Suprapubic skin (tissue), 4 donors: ENCODE measurements around the gene TANC1.

Experiments used
- EP300 ChIP-seq: sonication (generic); formaldehyde crosslinking; IDR thresholded peaks from one replicate; pipeline ENCODE4 v1.6.1; 2017; ENCODE audit warnings: antibody characterized with exemption
- POLR2A ChIP-seq, 2 donors: fragments of 450-650 bp; IDR thresholded peaks; one replicate each; pipeline ENCODE4 v1.6.1; 2017; ENCODE audit warnings: antibody characterized with exemption in 2 of 2, mild to moderate bottlenecking in 2 of 2, moderate library complexity in 2 of 2
- POLR2AphosphoS5 ChIP-seq, 3 donors: sonication (generic); formaldehyde crosslinking; IDR thresholded peaks; one replicate each; pipeline ENCODE4 v1.6.1; 2017; ENCODE audit warnings: antibody characterized with exemption in 3 of 3
- TF ChIP-seq, protein P1 (sequence below), 2 donors: fragments of 200-600 bp in 1 of 2; fragments of 450-650 bp in 1 of 2; sonication (generic) in 1 of 2; IDR thresholded peaks; one replicate each; pipeline ENCODE4 v1.5.1; 2016 to 2019; ENCODE audit warnings: antibody characterized with exemption in 2 of 2, mild to moderate bottlenecking in 1 of 2, moderate library complexity in 1 of 2

- TF ChIP-seq, protein P1, sequence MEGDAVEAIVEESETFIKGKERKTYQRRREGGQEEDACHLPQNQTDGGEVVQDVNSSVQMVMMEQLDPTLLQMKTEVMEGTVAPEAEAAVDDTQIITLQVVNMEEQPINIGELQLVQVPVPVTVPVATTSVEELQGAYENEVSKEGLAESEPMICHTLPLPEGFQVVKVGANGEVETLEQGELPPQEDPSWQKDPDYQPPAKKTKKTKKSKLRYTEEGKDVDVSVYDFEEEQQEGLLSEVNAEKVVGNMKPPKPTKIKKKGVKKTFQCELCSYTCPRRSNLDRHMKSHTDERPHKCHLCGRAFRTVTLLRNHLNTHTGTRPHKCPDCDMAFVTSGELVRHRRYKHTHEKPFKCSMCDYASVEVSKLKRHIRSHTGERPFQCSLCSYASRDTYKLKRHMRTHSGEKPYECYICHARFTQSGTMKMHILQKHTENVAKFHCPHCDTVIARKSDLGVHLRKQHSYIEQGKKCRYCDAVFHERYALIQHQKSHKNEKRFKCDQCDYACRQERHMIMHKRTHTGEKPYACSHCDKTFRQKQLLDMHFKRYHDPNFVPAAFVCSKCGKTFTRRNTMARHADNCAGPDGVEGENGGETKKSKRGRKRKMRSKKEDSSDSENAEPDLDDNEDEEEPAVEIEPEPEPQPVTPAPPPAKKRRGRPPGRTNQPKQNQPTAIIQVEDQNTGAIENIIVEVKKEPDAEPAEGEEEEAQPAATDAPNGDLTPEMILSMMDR (IDR thresholded peaks at IDR 0.05) = no peak
- TF ChIP-seq POLR2A (IDR thresholded peaks at IDR 0.05) = no peak
- no peak for TF ChIP-seq EP300
- no peak for TF ChIP-seq POLR2AphosphoS5 (IDR thresholded peaks at IDR 0.05)
Measured at GRCh38 chr2:159174759-159175158, 206.3 kb downstream of the TANC1 start.
